Activated naive CD4-positive, alpha-beta T cell treated with Interleukin-2 at 50 U/mL for 16 hours (primary cell): Measurements from ENCODE around the gene RMDN2.

Experiments used
- DNase-seq: peaks from one replicate; pipeline ENCODE4 v3.0.0-alpha.2; 2020

Gene RMDN2

GRCh38 chr2:38057651-38058410, 132.7 kb downstream of the RMDN2 start:
- DNase-seq, result no peak

DNA sequence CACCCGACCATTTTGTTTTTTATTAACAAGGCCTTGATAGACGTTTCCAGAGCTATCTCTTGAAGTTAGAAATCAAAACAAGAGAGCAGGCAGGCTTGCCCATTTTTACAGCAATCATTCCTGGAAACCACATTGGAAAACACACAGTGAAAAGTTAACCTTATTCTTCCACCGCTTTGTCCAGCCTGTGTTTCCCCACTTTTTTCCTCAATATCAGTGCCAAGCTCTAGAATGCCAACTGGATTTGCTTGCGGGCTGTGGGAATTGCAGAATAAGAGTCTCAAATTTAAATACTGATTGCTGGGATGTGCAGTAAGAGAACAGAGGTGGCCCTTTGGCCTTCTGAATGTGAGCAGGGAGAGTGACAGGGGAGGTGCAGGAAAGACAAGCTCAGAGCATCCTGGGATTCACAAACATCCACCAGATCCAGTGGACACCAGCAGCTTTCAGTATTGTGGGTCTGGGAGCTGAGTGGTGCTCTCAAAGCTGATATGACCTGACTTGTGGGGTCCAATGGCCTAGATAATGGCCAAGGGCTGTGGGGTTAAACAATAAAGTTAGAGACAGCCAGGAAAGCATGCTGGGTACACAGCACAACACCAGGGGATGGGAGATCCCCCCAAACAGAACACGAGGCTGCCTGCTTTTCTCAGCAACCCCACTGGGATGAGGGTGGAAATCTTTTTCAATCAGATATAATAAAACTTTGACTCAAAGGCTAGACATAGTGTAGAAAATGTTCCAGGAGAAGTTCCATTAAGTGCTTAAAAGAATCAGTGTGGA, 135.3 kb downstream of the RMDN2 start:
- no peak for DNase-seq

DNA sequence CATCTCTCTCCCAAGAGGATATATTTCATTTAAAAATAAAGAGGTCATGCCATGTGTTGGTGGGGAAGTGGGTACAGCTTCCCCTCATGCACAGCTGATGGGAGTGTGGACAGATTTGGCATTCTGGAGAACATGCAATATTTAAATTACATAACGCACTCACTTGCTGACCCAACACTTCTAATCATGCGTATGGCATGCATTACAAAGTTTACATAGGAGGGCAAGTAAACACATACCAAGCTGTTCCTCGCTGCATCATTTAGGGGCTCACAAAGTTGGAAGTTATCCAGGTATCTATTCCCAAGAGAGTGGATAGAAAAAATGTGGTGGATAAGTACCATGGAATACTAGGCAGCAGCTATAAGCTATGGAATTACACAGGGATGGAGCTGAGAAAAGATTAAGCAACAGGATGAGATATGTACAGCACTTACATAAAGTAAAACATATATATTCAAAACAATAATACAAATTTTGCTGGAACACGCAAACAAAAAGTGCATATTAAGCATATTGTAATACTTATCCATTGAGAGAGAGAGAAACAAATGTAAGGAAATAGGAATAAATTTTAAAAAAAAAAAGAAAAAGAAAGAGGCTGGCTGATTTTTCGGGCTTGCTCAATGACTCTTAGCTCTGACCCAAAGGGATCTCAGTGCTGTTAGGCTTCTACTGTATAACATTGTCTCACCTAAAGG, 139.9 kb downstream of the RMDN2 start:
- DNase-seq, result no peak

- DNase-seq, result no peak
These were observed 140.5 kb downstream of the RMDN2 start for GRCh38 chr2:38065502-38066135.

- no peak for DNase-seq
These were observed 141.5 kb downstream of the RMDN2 start for GRCh38 chr2:38066421-38067115.
